HUES64 (cell line): ENCODE data around the gene TJP1.

ENCODE experiments used
- H3K27ac ChIP-seq: 2 replicates; pipeline ENCODE4 v1.7.0; 2013; ENCODE audit warnings: low read depth, low read length, inconsistent platforms
- H3K27me3 ChIP-seq: 2 replicates; pipeline ENCODE4 v1.6.1; 2013; ENCODE audit warnings: mild to moderate bottlenecking, low read length; ENCODE audit not compliant: insufficient read depth
- H3K36me3 ChIP-seq: 2 replicates; pipeline ENCODE4 v1.6.1; 2013; ENCODE audit warnings: mild to moderate bottlenecking, low read length; ENCODE audit not compliant: insufficient read depth
- H3K4me1 ChIP-seq: 2 replicates; pipeline ENCODE4 v1.6.1; 2013; ENCODE audit warnings: mild to moderate bottlenecking, low read length, moderate library complexity; ENCODE audit not compliant: insufficient read depth
- H3K4me3 ChIP-seq: 2 replicates; pipeline ENCODE4 v1.5.1; 2013; ENCODE audit warnings: mild to moderate bottlenecking, low read length, moderate library complexity
- H3K9ac ChIP-seq: 2 replicates; pipeline ENCODE4 v1.6.1; 2013; ENCODE audit warnings: mild to moderate bottlenecking, low read depth, low read length
- H3K9me3 ChIP-seq: 2 replicates; pipeline ENCODE4 v1.6.1; 2013; ENCODE audit warnings: low read depth, low read length; ENCODE audit not compliant: insufficient read depth
- WGBS: fragments of 150-250, 120-280 bp; methylation state at CpG from one replicate; pipeline ENCODE4 v1.1.7; 2013; ENCODE audit warnings: missing lambda C conversion rate; 5-methylcytosine and 5-hydroxymethylcytosine counted together

TJP1 gene

DNA sequence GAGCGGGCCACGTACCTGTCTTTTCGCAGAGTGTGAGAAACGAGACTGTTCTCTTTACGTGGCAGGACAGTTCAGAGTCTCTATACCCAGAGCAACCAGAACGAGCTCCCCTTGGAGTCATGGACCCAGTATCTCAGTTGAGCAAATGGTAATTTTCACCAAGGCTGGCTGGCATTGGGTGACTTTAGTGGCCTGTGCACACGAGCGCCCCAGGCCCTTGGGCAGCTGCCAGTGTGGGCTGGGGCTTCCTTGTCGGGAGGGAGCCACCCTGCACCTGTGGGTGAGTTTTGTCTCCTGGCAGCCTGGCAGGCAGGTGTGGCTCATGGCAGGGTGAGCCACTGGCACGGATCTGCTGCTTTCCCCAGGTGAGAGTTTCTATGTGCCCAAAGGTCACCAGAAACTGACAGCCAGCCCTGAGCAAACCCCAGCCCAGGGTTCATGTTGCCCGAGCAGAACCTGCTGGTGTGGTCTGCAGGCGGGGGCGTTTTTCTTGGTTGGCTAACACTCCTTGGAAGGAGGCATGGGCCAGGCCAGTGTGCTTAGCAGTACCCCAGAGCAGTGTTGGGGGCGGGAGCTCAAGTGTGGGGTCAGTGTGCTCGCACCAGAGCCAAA, 135.0 kb downstream of the TJP1 start:
- Histone ChIP-seq H3K36me3 (no peaks in the 10 kb centered on the region), H3K9me3 (no peaks in the 10 kb centered on the region), H3K4me3 (no peak overlapping the region), H3K9ac (no peak overlapping the region), H3K27ac (no peak overlapping the region), H3K4me1 (no peaks in the 10 kb centered on the region), H3K27me3 (no peaks in the 10 kb centered on the region)
- WGBS, result 93% methylated on average over 15 of the region's 15 CpGs

- Histone ChIP-seq H3K9ac (no peak overlapping the region), H3K4me1 (no peaks in the 10 kb centered on the region), H3K27ac (no peak overlapping the region), H3K27me3 (no peaks in the 10 kb centered on the region), H3K36me3 (no peaks in the 10 kb centered on the region), H3K4me3 (no peak overlapping the region), H3K9me3 (no peaks in the 10 kb centered on the region)
- WGBS, result 94% methylated on average over 8 of the region's 8 CpGs
Observed at GRCh38 chr15:29686445-29687203, 135.6 kb downstream of the TJP1 start.

DNA sequence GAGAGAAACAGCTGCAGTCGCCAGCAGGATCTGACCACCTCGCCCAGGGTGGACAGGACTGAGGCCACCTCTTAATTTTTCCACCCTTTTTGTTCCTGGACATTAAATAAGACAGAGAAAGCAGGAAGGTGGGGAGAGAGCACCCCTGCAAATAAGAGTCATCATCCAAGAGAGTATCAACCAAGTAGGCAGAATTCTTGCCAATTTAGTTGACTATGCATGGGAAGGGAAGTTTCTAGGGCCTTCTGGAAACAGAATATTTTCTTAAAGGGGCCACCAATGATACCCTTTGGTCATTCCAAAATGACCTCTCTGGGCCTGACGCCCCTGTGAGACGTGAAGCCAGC, 136.2 kb downstream of the TJP1 start:
- H3K9ac ChIP-seq, result no peak overlapping the region
- H3K9me3 ChIP-seq, result no peaks in the 10 kb centered on the region
- no peaks in the 10 kb centered on the region for H3K36me3 ChIP-seq
- no peak overlapping the region for H3K27ac ChIP-seq
- H3K4me3 ChIP-seq, result no peak overlapping the region
- no peaks in the 10 kb centered on the region for H3K4me1 ChIP-seq
- no peaks in the 10 kb centered on the region for H3K27me3 ChIP-seq
- 92% methylated on average over 4 of the region's 4 CpGs for WGBS

DNA sequence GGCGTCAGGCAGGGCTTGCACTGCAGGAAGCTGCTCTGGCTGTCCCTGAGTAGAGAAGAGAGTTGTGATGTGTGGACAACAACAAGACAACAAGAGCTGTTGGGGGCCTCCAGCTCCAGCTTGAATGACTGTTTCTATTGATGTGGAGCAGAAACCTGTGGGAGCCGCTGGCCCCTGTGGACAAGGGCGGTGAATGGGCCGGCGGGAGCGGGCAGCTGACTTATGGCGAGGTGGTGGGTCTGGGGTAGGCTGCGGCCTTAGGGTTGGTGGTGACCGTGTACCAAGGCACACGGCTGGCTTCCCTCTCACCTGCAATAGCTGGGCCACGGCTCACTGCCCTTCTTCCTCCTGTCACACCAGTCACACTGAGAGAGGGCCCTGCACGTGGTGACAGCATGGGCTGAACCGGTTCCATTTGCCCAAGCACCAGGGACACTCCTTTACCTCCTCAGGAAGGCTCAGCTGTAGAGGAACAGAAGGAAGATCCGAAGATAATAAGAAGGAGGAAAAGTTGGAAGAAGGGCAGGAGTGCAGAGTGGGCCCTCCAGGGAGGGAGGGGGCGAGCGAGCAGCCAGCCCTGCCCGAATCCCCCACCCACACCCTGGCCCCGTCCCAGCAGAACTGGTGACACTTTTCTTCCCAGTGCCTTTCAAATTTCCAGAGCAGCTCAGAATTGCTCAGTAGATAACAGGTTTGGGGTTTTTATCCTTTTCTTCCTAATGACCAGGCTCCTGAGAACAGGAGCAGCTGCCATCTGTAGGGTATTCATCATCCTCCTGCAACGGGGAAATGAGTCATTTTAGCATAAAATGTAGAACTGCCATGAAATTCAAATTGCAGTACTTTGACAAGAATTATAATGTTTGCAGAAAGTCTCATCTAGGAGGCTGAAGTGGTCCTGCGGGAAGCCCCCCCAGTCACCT, 136.9 kb downstream of the TJP1 start:
- H3K27me3 ChIP-seq, result no peaks in the 10 kb centered on the region
- no peak overlapping the region for H3K4me3 ChIP-seq
- H3K9me3 ChIP-seq, result no peaks in the 10 kb centered on the region
- H3K27ac ChIP-seq, result no peak overlapping the region
- H3K36me3 ChIP-seq, result no peaks in the 10 kb centered on the region
- no peak overlapping the region for H3K9ac ChIP-seq
- 95% methylated on average over 20 of the region's 20 CpGs for WGBS
- H3K4me1 ChIP-seq, result no peaks in the 10 kb centered on the region

GRCh38 chr15:29682781-29683180, 139.5 kb downstream of the TJP1 start:
- H3K9ac ChIP-seq, result no peak overlapping the region
- WGBS, result 92% methylated on average over 3 of the region's 3 CpGs
- H3K36me3 ChIP-seq, result no peaks in the 10 kb centered on the region
- no peaks in the 10 kb centered on the region for H3K27me3 ChIP-seq
- no peak overlapping the region for H3K4me3 ChIP-seq
- H3K9me3 ChIP-seq, result no peaks in the 10 kb centered on the region
- H3K27ac ChIP-seq, result no peak overlapping the region
- no peaks in the 10 kb centered on the region for H3K4me1 ChIP-seq

GRCh38 chr15:29682361-29682760, 139.9 kb downstream of the TJP1 start:
- Histone ChIP-seq H3K4me1 (no peaks in the 10 kb centered on the region), H3K36me3 (no peaks in the 10 kb centered on the region), H3K9ac (no peak overlapping the region), H3K9me3 (no peaks in the 10 kb centered on the region), H3K4me3 (no peak overlapping the region), H3K27me3 (no peaks in the 10 kb centered on the region), H3K27ac (no peak overlapping the region)
- 96% methylated on average over 4 of the region's 4 CpGs for WGBS

DNA sequence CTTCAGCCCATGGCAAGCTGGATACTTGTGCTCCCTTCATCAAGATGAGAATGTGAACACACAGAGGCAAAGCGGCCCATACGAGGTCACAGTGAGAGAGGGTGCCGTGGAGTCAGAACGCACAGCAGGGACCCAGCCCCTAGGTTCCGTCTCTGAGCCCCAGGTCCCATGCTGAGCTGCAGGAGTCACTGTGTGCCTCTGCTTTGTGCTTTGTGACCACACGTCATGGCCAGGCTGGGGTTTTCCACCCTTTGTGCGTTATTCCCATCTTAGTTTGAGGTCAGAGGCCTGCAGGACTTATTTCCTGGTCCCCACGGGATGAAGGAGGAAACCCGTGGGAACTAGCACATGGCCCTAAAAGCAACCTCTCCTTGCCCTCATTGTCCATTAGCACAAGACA, 140.3 kb downstream of the TJP1 start:
- WGBS, result 91% methylated on average over 9 of the region's 9 CpGs
- Histone ChIP-seq H3K4me3 (no peak overlapping the region), H3K36me3 (no peaks in the 10 kb centered on the region), H3K9me3 (no peaks in the 10 kb centered on the region), H3K27ac (no peak overlapping the region), H3K27me3 (no peaks in the 10 kb centered on the region), H3K9ac (no peak overlapping the region), H3K4me1 (0 out of 2 replicates have a peak, but pooled peaks cover under 1% of the 10 kb centered on the region)

- Histone ChIP-seq H3K27me3 (no peaks in the 10 kb centered on the region), H3K4me3 (no peak overlapping the region), H3K36me3 (no peaks in the 10 kb centered on the region), H3K27ac (no peak overlapping the region), H3K9ac (no peak overlapping the region), H3K4me1 (peaks cover 5% of the 10 kb centered on the region; the same call in 1 of the 2 replicates), H3K9me3 (no peaks in the 10 kb centered on the region)
- 95% methylated on average over 15 of the region's 15 CpGs for WGBS
Observed at GRCh38 chr15:29681166-29681845, 141.0 kb downstream of the TJP1 start.

DNA sequence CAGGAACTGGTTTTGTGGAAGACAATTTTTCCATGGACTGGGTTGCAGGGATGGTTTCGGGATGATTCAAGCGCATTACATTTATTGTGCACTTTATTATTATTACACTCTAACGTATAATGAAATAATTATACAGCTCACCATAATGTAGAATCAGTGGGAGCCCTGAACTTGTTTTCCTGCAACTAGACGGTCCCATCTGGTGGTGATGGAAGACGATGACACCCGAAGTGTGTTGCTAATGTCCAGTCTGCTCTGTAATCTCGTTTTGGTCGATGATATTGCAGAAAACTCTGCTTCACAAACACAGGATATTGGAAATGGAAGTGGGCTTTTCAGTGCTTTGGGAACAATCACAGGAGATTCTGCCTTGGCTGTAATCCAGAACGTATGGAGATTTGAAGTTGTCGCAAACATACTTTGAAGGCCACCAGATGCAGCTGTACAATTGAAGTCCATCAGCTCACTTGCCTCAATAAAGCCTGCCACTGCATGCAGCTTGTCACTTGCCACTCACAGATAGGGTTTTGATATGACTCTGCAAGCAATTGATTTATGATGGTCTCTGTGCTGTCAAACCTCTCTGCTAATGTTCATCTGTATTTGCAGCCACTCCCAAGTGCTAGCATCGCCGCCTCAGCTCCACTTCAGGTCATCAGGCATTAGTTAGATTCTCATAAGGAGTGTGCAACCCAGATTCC, 141.7 kb downstream of the TJP1 start:
- 93% methylated on average over 12 of the region's 12 CpGs for WGBS
- peaks cover 5% of the 10 kb centered on the region; the same call in 1 of the 2 replicates for H3K4me1 ChIP-seq
- H3K9ac ChIP-seq, result no peak overlapping the region
- no peaks in the 10 kb centered on the region for H3K9me3 ChIP-seq
- no peaks in the 10 kb centered on the region for H3K36me3 ChIP-seq
- H3K4me3 ChIP-seq, result no peak overlapping the region
- H3K27me3 ChIP-seq, result no peaks in the 10 kb centered on the region
- no peak overlapping the region for H3K27ac ChIP-seq

DNA sequence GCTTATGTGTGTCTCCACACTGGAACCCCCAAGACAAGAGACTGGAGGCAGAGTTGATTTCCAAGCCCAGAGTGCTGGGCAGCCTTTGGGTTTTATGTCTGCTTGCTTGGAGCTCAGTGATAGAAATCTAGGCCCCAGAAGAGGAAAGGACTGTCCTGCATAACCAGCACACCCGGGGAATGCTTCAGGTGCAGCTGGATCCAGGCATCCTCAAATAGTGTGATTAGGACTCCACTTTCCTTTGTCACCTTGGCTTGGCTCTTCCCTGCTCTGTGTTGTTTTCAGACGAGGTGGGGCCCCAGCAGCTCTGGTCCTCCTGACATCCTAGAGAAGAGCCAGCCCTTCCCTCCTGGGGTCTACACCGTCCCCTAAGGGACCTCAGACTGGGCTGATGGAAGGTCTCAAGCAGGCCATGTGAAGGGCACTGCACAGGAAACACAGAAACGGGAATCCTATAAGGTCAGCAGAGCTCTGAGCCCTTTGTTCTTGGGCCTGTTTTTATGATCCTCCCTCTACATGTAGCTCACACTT, 143.7 kb downstream of the TJP1 start:
- Histone ChIP-seq H3K27ac (no peak overlapping the region), H3K36me3 (no peaks in the 10 kb centered on the region), H3K9ac (no peak overlapping the region), H3K27me3 (no peaks in the 10 kb centered on the region), H3K4me1 (peaks cover 5% of the 10 kb centered on the region; the same call in 1 of the 2 replicates), H3K4me3 (no peak overlapping the region), H3K9me3 (no peaks in the 10 kb centered on the region)
- WGBS, result 91% methylated on average over 4 of the region's 4 CpGs
